ENCODE results near the gene PFAS.
A peak's percentile ranks its signal among the peaks of the same experiment; 100 is the strongest.

PFAS gene

DNA sequence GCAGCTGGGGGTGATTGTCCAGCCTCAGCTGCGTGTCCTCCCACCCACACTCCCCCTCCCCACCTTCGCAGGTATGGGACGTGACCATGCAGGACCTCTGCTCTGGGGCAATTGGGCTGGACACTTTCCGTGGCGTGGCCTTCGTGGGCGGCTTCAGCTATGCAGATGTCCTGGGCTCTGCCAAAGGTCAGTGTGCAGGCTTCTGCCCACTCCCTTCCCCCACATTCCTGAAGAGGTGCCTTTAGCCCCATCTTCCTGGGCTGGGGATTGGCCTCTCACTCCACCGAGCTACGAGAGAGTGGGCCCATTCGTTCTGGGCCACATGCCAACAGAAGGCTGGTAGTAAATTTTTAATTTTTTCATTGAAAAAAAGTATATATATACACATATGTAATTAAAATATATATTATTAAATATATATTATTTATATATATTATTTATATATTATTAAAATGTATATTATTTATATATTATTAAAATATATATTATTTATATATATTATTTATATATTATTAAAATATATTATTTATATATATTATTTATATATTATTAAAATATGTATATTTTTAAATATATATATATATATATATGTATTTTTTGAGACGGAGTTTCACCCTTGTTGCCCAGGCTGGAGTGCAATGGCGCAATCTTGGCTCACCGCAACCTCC, 18.5 kb downstream of the PFAS start:
- DNase-seq: no peak

DNA sequence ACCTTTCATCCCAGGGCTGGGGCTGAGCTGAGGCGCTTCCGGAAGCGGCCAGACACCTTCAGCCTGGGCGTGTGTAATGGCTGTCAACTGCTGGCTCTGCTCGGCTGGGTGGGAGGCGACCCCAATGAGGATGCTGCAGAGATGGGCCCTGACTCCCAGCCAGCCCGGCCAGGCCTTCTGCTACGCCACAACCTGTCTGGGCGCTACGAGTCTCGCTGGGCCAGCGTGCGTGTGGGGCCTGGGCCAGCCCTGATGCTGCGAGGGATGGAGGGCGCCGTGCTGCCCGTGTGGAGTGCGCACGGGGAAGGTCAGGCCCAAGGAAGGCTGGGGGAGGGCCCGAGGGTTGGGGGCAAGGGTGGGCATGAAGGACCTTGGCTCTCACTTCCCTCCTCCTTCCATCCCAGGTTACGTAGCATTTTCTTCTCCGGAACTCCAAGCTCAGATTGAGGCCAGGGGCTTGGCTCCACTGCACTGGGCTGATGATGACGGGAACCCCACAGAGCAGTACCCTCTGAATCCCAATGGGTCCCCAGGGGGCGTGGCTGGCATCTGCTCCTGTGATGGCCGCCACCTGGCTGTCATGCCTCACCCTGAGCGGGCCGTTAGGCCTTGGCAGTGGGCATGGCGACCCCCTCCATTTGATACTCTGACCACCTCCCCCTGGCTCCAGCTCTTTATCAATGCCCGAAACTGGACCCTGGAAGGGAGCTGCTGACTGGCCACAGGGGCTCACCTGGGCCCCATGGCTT, 19.6 kb downstream of the PFAS start:
- DNase-seq: no peak

- no peak for DNase-seq
Observed at GRCh38 chr17:8272421-8272820, 23.3 kb downstream of the PFAS start.

DNA sequence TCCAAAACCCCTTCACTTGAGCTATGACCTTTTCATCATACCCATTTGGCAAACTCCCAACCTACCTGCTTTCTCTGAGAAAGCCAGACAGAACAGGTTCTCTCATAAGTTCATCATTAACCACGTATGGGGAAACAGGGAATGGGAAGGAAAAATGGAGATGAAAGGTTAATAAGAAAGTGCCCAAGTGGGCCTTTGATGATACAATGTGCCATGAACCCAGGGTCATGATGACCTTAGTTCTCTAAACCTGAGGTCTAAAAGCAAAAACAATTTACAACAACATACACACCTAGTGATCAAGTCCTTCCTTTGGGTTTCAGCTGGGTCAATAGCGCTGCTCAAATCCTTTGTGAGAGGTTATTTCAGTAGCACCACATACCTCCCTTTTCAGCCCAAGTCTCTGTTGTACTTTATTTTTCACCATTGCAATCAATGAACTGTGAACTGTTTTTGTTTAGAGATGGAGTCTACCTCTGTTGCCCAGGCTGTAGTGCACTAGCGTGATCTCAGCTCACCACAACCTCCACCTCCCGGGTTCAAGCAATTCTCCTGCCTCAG, 24.9 kb downstream of the PFAS start:
- no peak for DNase-seq

DNA sequence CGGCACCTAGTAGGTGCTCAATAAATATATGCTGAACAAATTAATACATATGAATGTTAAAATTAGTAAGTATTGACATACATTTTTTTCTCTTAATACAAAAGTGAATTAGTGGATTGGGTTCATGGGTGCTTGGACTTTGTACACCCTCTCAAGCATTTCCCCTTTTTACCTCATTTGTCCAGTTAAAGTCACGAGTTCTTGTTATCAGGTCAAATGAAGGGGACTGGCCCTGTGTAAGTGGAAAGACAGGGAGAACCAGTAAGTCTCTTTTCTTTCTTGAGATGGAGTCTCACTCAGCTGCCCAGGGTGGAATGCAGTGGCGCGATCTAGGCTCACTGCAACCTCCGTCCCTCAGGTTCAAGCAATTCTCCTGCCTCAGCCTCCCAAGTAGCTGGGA, 25.7 kb downstream of the PFAS start:
- no peak for DNase-seq

GRCh38 chr17:8275421-8276290, 26.6 kb downstream of the PFAS start:
- no peak for DNase-seq

GRCh38 chr17:8277317-8277716, 28.2 kb downstream of the PFAS start:
- no peak for DNase-seq

GRCh38 chr17:8282345-8282744, 33.3 kb downstream of the PFAS start:
- no peak for DNase-seq

DNA sequence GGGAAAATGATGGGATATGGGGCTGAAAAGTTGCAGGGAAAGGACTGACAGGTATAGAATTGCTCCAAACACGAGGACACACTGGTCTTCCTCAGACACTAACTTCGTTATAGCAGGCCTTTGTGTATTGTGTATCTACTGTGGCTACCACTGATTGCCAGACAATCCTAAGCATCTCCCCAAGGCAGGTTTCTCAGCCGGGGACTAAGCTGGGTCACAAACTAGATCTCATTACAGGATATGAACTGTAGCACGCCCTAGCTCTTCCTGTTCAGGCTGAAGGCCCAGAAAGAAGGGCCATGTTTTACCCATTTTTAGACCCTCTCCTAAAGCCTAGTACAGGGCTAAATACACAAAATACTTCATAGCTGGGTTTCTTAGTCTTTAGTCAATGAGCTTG, 34.3 kb downstream of the PFAS start:
- DNase-seq: no peak

- no peak for DNase-seq
Observed at GRCh38 chr17:8284126-8284525, 35.0 kb downstream of the PFAS start.

GRCh38 chr17:8285270-8286181, 36.4 kb downstream of the PFAS start:
- no peak for DNase-seq

- DNase-seq: peak in 1 of 2 experiments; percentile 13
Observed at GRCh38 chr17:8287651-8288335, 38.7 kb downstream of the PFAS start.

DNA sequence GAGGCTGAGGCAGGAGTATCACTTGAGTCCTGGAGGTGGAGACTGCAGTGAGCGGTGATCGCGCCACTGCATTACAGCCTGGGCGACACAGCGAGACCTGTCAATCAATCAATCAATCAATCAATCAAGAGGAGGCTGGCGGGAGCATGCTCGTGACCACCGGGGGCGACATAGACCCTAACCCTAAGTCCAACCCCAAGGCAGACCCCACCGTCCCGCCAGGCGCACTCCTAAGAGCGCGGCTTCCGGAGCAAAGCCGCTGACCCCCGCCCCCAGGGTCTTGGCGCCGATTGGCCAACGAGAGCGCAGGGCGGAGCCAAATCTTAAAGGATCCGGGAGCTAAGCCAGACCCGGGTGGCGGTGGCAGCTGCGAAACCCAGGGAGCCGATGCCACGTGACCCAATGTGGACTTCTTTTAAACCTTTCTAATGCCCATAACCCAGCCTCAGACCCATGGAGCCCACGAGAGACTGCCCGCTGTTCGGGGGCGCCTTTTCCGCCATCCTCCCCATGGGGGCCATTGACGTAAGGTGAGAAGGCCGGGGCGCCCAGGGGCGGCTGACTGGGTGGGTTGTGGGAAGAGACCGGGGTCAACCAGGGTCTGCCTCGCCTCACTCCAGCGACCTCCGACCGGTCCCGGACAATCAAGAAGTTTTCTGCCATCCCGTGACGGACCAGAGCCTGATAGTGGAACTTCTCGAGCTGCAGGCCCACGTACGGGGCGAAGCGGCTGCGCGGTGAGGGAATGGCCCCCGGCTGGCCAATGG, 39.4 kb downstream of the PFAS start, which contains the start of gene RANGRF:
TSS of gene RANGRF (plus strand) at position 335 of the 767 bp plus-strand sequence. CDS start at position 454, 119 bp downstream.
- peak; percentile 53 to 89 for DNase-seq

DNA sequence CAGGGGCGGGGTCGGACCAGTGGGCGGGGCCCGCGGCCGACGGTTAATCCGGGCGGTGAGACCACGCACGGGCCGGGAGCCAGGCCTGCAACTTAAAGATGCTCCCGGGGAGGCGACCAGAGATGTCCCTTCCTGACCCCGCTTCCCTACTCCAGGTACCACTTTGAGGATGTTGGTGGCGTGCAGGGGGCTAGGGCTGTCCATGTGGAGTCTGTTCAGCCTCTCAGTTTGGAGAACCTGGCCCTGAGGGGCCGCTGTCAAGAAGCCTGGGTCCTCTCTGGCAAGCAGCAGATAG, 40.0 kb downstream of the PFAS start:
- DNase-seq: no peak

DNA sequence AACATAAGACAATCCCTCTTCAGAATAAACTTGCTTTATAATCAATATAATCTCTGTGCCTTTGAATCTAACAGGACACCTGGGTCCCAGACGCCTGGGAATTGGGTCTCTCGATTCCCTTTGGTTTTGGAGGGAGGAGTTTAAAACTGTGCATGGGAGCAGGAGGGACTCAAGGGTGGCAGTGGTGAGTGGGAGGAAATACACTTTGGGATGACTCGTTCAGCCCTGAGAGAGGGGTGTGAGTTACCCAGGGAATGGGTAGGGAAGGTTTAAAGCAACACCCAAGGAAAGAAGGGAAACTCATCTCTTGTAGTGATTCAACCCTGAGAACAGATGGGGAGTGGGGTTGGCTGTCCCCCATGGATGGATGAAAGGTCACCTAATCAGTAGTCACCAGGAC, 41.0 kb downstream of the PFAS start:
- no peak for DNase-seq

DNA sequence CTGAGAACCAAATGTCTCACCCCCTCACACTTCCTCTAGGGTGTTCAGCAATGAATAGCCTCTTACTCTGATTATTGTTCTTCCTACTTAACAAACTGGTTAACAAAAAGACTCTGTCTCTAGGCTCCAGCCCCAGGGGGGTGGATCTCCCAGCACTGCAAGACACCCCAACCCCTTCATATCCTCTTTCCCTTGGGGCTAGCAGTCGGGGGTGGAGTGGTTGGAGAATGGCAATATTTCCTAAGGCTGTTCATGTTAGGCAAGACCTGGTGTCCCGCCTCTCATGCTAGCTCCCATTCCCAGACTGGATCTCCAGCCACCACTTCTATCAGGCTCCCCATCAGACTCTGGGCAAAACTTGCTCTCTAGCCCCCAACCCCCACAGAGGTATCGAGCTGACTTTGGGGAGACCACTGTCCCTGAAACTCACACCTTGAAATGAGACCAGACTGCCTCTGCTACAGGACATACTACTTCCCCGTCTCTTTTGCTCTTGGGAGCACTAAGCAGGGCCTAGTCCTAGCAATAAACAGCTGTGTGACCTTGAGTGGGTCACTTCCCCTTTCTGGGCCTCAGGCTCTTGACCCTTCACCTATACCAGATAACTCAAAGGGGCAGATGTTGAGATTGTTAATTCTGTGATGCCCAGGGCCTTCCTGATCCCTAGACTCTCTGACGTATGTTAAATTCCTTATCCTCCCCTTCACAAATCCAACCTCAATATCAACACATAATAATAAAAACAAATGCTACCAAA, 43.7 kb downstream of the PFAS start:
- DNase-seq: no peak

GRCh38 chr17:8294361-8294760, 45.3 kb downstream of the PFAS start:
- DNase-seq: no peak

GRCh38 chr17:8294814-8295316, 45.8 kb downstream of the PFAS start:
- DNase-seq: no peak

- DNase-seq: no peak
Observed at GRCh38 chr17:8300226-8300625, 51.1 kb downstream of the PFAS start.
